T47D (cell line): ENCODE data around the gene CTCF.
"Not testable (repeated sequence)": the region's sequence is repeated elsewhere in the genome, so short reads cannot be mapped to it uniquely, and the experiment has no call there.

Source experiments
- DNase-seq, 2 experiments: peaks; one replicate each; pipeline versions ENCODE4 v3.0.0 to v3.0.0-alpha.2; 2011 to 2012; ENCODE audit warnings: low read depth in 1 of 2, low spot score in 1 of 2
- JUND ChIP-seq: IDR thresholded peaks from 2 replicates; pipeline ENCODE4 v1.6.1; 2012; ENCODE audit warnings: low read depth
- in situ Hi-C: cut with HindIII; loops from 2 replicates; pipeline ENCODE4 v1.10.0; 2016; ENCODE audit warnings: low sequenced_read_pairs, low pct_unique_long_range_greater_than_20kb

The CTCF gene

DNA sequence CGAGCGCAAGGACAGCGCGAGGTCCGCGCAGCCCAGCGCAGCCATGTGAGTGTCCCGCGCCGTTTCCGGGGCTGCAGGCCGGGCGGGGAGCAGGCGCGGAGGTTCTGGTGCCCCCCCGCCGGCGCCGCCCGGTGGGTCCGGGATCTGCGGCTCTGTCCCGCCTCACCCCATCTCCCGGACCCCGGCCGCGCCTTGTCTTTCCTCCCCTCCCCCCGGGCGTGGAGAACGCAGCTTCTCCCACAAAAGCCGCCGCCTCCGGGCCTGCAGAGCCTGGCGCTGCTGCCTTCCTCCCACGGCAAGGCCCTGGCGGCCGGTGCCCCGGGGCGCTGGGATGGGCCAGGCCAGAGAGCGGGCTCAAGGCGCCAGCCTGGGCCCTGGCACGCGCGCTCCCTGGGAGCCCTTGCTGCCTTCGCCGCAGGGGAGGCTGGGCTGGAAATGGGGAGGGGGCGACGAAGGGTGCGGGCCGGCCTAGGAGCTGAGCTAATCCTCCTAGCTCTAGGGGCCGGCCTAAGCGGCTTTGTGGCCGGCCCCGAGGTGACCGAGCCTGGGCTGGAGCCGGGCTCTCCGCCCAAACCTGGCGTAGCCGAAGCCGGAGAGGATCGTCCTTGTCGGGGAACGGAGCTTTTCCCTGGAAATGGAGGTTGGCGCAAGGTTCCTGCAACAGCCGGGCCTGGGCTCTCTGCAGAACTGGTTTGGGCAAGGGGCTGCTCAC is 33.3 kb upstream of the CTCF start:
- no peak for TF ChIP-seq JUND
- peak; percentile 49 to 67 for DNase-seq
- in situ Hi-C loops = no loop called here

DNA sequence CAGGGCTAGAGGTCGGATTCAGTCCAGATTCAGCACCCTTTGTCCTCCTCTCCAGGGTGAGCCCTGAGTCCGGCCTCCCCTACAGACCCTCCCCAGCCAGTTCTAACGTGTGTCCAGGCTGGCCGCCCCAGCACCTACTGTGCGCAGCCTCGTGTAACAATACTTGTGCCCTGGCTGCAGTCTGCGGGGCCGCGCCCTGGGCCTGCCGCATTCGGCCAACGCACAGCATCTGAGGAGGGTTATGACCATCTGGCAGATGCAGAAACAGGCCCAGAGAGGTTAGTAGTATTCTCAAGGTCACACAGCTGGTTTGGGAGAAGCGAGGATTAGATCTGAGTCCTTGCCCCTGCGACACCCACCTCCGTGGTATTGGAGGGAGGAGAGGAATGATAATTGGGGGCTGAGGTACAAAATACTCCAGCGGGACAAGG is 32.7 kb upstream of the CTCF start:
- no peak for TF ChIP-seq JUND
- in situ Hi-C loops = no loop called here
- DNase-seq = no peak

DNA sequence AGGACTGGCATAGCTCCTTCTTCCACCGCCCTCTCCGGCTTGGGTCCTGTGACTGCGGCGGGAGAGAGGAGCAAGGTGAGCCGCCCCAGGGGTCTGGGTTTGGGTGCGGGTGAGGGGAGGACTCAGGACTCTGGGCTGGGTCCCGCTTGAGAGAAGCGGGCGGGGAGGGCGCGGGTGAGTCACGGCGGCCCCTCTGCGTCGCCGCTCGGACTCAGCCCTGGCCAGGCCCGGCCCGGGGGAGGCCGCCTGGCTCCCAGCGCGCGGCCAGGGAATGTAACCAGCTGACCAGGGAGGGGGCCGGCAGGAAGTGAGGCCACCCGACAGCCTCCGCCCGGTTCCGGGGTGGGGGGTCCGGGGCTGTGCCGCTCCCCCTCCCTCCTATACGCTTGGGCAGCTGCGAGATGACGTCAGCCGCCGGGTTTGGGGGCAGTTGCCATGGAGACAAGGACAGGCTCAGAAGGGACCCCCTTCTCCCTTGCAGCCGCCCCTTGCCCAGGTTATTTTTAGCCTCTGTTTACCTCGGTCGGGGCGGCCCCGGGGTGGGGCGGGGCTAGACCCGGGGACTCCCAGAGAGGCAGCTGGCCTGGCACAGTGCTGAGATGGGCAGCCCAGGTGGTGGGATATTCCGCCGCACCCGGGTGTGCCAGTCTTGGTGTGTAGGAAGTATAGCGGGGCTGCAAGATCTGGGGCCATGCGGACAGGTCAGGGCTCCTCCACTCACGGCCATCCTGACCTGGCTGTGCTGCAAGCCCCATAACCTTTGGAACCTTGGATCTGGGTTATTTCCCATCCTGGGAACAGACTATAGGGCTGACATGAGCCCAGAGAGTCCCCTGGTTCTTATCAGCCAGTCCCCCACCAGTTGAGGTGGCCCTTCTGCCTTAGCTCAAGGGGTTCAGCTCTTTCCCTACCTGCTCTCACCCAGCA is 32.0 kb upstream of the CTCF start:
- in situ Hi-C loops = no loop called here
- DNase-seq = peak in 1 of 2 experiments; percentile 40
- no peak for TF ChIP-seq JUND

DNA sequence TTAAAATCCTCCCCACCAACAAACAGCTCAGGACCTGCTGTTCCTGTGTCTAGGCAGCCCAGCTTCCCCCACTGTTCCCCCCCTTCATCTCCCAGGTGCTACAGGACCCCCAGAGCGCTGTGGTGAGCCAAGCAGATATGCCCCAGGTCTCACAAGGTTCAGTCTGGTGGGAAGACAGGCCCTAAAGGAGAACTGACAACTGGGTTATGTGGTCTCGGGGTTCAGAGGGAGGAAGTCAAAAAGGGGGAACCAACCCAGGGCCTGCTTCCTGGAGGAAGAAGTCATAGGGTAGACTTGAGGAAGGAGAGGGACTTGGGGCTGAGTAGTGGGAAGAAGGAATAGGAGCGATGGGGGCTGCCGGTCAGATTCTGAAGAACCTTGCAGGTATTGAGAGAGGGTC is 31.1 kb upstream of the CTCF start:
- DNase-seq = no peak
- in situ Hi-C loops = no loop called here
- no peak for TF ChIP-seq JUND

DNA sequence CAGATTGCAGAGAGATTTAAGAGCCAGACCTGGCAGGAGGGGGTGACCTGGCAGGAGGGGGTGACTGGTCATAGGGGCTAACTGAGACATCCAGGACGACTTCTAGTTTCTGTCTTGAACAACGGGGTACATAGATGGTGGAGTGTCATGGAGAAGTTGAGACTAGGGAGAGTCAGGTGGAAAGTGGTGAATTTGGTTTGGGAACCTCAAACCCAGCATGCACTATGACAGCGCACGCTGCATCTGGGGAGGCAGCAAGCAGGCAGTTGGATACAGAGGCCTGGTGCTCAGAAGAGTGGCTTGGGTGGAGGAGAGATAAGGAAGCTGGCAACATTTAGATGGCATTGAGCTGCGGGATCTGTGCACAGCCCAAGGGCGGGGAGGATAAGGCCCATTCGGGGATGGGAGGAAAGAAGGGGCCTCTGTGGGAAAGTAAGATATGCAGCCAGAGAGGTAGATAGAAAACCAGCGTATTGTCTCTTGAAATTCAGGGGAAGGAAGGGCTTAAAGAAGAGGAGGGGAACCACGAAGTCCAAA is 29.2 kb upstream of the CTCF start:
- TF ChIP-seq JUND = no peak

DNA sequence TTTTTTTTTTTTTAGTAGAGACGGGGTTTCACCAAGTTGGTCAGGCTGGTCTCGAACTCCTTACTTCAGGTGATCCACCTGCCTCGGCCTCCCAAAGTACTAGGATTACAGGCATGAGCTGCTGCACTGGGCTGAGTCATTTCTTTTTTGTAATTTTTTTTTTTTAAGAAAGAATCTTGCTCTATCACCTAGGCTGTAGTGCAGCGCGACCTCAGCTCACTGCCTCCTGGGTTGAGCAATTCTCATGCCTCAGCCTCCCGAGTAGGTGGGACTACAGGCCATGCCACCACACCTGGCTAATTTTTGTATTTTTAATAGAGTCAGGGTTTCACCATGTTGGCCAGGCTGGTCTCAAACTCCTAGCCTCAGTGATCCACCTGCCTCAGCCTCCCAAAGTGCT is 28.3 kb upstream of the CTCF start:
- DNase-seq, in situ Hi-C loops: not testable (repeated sequence)

More for the DNA sequence above, 29.2 kb upstream of the CTCF start:
- no peak for DNase-seq
- in situ Hi-C loops = no loop called here

DNA sequence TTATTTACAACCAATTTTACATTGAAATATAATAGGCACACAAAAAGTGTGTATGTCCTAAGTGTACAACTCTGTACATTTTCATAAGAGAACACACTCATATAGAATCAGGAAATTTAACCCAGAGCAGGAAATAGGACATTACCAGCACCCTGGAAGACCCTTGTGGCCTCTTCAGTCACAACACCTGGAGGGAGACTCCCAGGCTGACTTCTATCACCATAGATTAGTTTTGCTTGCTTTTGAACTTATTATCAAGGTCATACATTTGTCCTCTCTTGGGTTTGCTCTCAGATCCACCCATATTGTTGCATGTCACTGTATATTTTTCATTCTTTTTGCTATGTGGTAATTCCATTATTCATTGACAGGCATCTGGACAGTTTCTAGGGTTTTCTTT is 27.9 kb upstream of the CTCF start:
- in situ Hi-C loops = no loop called here
- DNase-seq = no peak
- TF ChIP-seq JUND = no peak

DNA sequence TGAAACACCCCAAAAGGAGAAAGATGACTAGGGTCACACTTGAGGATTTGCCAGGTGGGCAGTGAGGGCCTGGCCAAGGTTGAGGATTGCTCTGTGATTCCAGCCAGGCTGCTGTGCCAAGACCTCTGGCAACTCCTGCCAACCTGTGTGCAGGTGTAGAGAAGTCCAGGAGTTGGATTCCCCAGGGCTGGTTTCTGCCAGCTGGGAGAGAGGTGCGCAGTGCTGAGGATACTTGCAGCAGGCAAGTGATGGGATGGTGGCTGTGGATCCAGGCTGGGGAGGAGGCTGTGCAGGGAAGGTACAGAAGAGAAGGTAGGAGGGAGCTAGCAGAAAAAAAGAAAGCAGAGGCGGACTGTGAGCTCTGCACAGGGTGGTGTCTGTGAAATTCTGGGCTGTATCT is 27.1 kb upstream of the CTCF start:
- no peak for TF ChIP-seq JUND
- in situ Hi-C loops = no loop called here
- no peak for DNase-seq

DNA sequence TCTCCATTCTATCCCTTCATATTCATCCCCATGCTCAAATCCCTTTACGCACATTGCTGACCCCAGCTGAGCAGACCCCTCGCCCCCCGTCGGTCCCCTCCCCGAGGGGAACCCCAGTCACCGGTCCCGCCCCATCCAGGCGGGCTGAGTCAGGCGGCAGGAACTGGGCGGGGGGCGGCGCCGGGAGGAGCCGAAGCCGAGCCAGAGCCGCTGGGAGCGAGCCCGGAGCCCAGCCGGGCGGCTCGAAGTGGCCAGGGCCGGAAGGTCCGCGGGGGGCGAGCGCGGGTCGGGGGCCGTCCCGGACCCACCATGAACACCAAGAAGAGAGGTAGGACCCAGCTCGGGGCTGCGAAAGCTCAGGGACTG is 25.1 kb upstream of the CTCF start:
- no peak for DNase-seq
- in situ Hi-C loops = no loop called here
- no peak for TF ChIP-seq JUND

DNA sequence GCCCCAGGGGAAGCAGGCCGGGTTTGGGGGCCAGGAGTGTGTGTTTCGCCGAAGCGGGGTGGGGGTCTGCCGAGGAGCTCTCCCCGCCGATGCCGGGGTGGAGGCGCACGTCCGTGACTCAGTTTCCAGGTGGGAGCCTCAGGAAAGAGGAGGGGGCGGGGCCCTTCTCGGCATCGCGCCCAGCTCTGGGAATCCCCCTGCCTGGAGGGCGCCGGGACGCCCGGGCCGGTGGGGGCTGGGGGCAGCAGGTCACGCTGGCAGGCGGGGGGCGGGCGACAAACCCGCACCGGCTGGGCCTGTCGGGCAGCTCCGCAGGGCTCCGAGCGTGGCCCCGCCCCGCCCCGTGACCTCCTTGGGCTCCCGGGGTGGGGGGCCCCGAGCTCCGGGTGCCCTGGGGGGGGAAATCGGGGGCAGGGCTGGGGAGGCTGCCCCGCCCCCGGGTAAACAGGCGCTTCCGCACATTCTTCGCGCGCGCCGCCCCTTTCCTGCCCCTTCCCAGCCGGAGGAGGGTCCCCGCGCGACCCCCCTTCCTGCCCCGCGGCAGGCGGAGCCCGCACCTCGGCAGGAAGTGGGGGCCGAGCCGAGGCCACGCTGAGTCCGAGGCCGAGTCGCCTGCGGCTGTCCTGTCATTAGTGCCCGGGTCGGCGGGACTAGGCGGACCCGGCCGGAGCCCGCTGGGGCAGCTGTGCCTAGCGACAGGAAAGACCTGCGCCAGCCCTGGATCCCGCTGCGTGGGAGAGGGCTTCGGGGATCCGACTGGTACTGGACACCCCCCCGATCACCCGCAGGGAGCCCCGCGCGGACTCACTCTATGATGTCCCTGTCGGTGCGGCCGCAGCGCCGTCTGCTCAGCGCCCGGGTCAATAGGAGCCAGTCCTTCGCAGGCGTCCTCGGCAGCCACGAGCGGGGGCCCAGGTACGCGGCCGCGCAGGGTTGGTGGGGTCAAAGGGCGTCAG is 24.4 kb upstream of the CTCF start:
- TF ChIP-seq JUND = no peak
- DNase-seq = no peak
- in situ Hi-C loops = no loop called here

DNA sequence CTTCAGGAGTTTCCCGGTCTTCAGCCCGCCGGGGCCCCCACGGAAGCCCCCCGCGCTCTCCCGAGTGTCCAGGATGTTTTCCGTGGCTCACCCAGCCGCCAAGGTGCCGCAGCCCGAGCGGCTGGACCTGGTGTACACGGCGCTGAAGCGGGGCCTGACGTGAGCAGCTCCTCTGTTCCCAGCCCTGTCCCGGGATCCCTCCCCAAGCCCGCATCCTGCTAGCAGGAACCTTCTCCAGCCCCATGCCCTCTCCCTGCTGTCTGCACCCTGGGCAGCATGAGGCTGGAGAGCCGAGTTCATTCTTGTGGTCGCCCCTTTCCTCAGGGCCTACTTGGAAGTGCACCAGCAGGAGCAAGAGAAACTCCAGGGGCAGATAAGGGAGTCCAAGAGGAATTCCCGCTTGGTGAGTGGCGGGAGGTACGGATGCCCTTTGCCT is 23.6 kb upstream of the CTCF start:
- no peak for TF ChIP-seq JUND
- DNase-seq = no peak
- in situ Hi-C loops = no loop called here

DNA sequence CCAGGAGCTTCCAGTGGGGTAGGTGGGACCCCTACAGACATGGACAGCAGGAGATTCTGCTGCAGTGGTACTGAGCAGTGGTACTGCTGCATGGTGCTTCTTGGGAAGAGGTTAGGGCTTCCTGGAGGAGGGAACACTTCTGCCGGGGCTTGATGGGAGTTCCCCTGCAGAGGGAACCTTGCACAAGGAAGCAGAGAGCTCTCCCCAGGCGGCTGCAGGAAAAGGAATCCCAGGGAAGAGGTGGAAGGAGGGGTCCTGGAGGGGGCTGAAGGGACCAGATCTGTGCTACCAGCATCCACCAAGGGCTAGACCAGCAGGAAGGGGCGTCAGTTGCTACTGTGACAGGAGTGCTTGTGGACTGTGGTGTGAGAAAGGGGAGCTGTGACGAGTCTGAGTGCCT is 23.1 kb upstream of the CTCF start:
- no peak for TF ChIP-seq JUND
- DNase-seq = no peak
- in situ Hi-C loops = no loop called here
